ENCODE results near the gene RNF149.

RNF149 gene

DNA sequence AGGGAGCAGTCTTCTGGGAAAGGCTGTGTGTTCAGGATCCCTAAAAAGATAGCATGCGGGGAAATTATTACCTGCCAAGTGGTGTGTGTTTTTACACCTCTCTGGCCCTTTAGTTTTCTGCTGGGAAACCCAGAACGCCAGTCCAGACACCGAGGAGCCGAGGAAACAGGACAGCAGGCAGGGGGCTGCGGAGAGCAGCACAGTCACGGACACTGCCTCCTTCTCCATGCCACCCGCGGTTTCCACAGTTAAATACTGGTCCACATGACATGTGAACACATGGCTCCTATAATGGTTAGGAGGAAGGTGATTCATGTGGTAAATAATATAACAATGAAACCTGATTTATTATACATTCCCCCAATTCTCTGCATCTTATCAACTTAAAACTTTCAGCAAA lies 35.4 kb downstream of the RNF149 start:
- TF ChIP-seq, protein P1, sequence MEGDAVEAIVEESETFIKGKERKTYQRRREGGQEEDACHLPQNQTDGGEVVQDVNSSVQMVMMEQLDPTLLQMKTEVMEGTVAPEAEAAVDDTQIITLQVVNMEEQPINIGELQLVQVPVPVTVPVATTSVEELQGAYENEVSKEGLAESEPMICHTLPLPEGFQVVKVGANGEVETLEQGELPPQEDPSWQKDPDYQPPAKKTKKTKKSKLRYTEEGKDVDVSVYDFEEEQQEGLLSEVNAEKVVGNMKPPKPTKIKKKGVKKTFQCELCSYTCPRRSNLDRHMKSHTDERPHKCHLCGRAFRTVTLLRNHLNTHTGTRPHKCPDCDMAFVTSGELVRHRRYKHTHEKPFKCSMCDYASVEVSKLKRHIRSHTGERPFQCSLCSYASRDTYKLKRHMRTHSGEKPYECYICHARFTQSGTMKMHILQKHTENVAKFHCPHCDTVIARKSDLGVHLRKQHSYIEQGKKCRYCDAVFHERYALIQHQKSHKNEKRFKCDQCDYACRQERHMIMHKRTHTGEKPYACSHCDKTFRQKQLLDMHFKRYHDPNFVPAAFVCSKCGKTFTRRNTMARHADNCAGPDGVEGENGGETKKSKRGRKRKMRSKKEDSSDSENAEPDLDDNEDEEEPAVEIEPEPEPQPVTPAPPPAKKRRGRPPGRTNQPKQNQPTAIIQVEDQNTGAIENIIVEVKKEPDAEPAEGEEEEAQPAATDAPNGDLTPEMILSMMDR (IDR thresholded peaks at IDR 0.05; ENCODE audit: low read depth, low read length), result no peak
- H3K4me3 ChIP-seq (ENCODE audit: low read depth, low read length), result no peak overlapping the region
- DNase-seq (ENCODE audit: low read depth, low spot score), result no peak
- in situ Hi-C loops (cut with HindIII; ENCODE audit: low sequenced_read_pairs), result no loop called here

GRCh38 chr2:101272045-101272784 lies 36.3 kb downstream of the RNF149 start:
- TF ChIP-seq, protein P1 (IDR thresholded peaks at IDR 0.05; ENCODE audit: low read depth, low read length), result no peak
- no peak for DNase-seq (ENCODE audit: low read depth, low spot score)
- in situ Hi-C loops (cut with HindIII; ENCODE audit: low sequenced_read_pairs), result no loop called here
- no peak overlapping the region for H3K4me3 ChIP-seq (ENCODE audit: low read depth, low read length)

- in situ Hi-C loops (cut with HindIII; ENCODE audit: low sequenced_read_pairs), result no loop called here
- no peak for DNase-seq (ENCODE audit: low read depth, low spot score)
- no peak overlapping the region for H3K4me3 ChIP-seq (ENCODE audit: low read depth, low read length)
- TF ChIP-seq, protein P1 (IDR thresholded peaks at IDR 0.05; ENCODE audit: low read depth, low read length), result no peak
These were observed 37.7 kb downstream of the RNF149 start for GRCh38 chr2:101270700-101271259.

- no peak for DNase-seq (ENCODE audit: low read depth, low spot score)
- TF ChIP-seq, protein P1 (IDR thresholded peaks at IDR 0.05; ENCODE audit: low read depth, low read length), result no peak
- in situ Hi-C loops (cut with HindIII; ENCODE audit: low sequenced_read_pairs), result no loop called here
- H3K4me3 ChIP-seq (ENCODE audit: low read depth, low read length), result no peak overlapping the region
These were observed 40.5 kb downstream of the RNF149 start for GRCh38 chr2:101267671-101268656.

DNA sequence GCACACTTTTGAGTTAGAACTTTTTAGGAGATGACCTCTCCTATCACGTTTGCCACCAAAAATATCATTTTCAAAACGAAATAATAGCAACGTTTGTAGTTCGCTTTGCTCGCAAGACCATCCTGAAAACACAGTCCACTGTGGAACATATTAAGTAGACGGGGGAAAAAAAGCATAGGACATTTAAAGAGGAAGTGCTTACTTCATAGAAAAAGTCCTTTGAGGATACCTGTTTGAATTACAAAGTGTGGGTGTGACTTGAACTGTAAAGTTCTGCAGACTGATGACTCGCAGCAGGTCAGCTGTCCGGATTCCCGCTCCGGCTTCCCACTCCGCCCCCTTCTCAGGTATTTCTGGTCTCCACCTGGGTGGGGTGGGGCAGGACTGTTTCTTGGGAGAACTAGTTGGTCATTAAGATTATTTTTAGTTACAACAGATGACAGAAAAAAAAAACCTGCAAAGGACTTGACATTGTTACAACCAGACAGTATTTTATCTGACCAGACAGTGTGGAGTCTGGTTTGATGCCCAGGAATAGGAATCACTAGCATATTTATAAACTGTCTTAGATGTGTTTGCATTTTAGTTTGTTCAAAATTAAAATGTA lies 42.5 kb downstream of the RNF149 start:
- TF ChIP-seq, protein P1 (IDR thresholded peaks at IDR 0.05; ENCODE audit: low read depth, low read length), result no peak
- no peak overlapping the region for H3K4me3 ChIP-seq (ENCODE audit: low read depth, low read length)
- no peak for DNase-seq (ENCODE audit: low read depth, low spot score)
- in situ Hi-C loops (cut with HindIII; ENCODE audit: low sequenced_read_pairs), result no loop called here

DNA sequence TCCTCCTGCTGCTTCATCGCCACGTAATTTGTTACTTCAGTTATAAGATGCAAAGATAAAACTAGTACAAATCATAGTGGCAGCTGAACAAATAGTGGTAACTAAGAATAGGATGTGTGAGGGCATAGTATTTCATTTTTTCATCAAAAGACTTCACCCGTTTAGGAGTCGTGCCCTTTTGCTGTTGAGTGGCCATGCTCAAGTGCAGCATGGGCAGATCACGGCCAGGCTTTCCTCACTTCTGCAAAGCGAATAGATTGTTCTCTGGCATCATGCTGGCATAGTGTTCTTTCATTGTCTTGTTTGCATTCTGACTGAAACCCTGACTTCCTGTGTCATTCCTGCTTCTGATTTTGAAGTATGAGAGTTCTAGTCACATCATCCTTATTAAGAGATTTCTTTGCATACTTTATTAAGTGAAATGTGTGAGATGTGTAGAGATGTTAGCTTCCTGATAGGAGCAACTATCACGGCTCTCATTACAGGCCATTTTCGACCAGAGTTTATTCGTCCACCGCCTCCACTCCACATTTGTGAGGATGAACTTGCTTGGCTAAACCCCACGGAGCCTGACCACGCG lies 44.1 kb downstream of the RNF149 start:
- H3K4me3 ChIP-seq (ENCODE audit: low read depth, low read length), result no peak overlapping the region
- in situ Hi-C loops (cut with HindIII; ENCODE audit: low sequenced_read_pairs), result no loop called here
- TF ChIP-seq, protein P1 (IDR thresholded peaks at IDR 0.05; ENCODE audit: low read depth, low read length), result no peak
- DNase-seq (ENCODE audit: low read depth, low spot score), result no peak

Measured in astrocyte of the spinal cord (primary cell).